GM03348 (cell line): ENCODE results near the gene PLEKHB2.
"Not testable (repeated sequence)": the region's sequence is repeated elsewhere in the genome, so short reads cannot be mapped to it uniquely, and the experiment has no call there.

ENCODE experiments used
- DNase-seq: peaks from one replicate; pipeline ENCODE4 v3.0.0; 2012; ENCODE audit warnings: low spot score

Gene PLEKHB2

GRCh38 chr2:131105156-131105949, at the start of gene PLEKHB2:
Gene PLEKHB2 (plus strand): TSS chr2:131105336. CDS start chr2:131120942, 15,606 bp downstream.
- DNase-seq: peak; percentile 99

GRCh38 chr2:131056204-131056931, 48.8 kb upstream of the PLEKHB2 start:
- peak; percentile 49 for DNase-seq

- no peak for DNase-seq
Measured at GRCh38 chr2:131056932-131057287, 48.2 kb upstream of the PLEKHB2 start.

- DNase-seq: no peak
Measured at GRCh38 chr2:131058214-131058843, 46.8 kb upstream of the PLEKHB2 start.

GRCh38 chr2:131058920-131059319, 46.2 kb upstream of the PLEKHB2 start:
- DNase-seq: no peak

- no peak for DNase-seq
Measured at GRCh38 chr2:131063501-131064283, 41.4 kb upstream of the PLEKHB2 start.

- no peak for DNase-seq
Measured at GRCh38 chr2:131064589-131065512, 40.3 kb upstream of the PLEKHB2 start.

GRCh38 chr2:131067465-131068125, 37.5 kb upstream of the PLEKHB2 start:
- no peak for DNase-seq

GRCh38 chr2:131068172-131068571, 37.0 kb upstream of the PLEKHB2 start:
- not testable (repeated sequence) for DNase-seq

- DNase-seq: not testable (repeated sequence)
Measured at GRCh38 chr2:131075578-131075977, 29.6 kb upstream of the PLEKHB2 start.

- DNase-seq: no peak
Measured at GRCh38 chr2:131076707-131077106, 28.4 kb upstream of the PLEKHB2 start.

- DNase-seq: no peak
Measured at GRCh38 chr2:131077182-131077846, 27.8 kb upstream of the PLEKHB2 start.

GRCh38 chr2:131077966-131078365, 27.2 kb upstream of the PLEKHB2 start:
- DNase-seq: no peak

- not testable (repeated sequence) for DNase-seq
Measured at GRCh38 chr2:131079931-131080330, 25.2 kb upstream of the PLEKHB2 start.

GRCh38 chr2:131081190-131081589, 23.9 kb upstream of the PLEKHB2 start:
- no peak for DNase-seq

GRCh38 chr2:131085646-131086045, 19.5 kb upstream of the PLEKHB2 start:
- DNase-seq: no peak

- DNase-seq: no peak
Measured at GRCh38 chr2:131092458-131093005, 12.6 kb upstream of the PLEKHB2 start.

- peak; percentile 97 for DNase-seq
Measured at GRCh38 chr2:131093006-131093695, 12.0 kb upstream of the PLEKHB2 start, which contains the start of gene FAM168B. Gene FAM168B (minus strand): TSS chr2:131093460. CDS start chr2:131082646, 10,814 bp downstream.
